ENCODE data around the gene ANKS1B. TPM values are rescaled to one million over a fixed set of nuclear protein-coding genes. Genes with fewer than 3 reads are reported as not detected.

ANKS1B gene
- total and polyA plus RNA-seq, 7 donors = 0.46 to 7.4 (median 3.6) TPM

GRCh38 chr12:99137124-99137855 is 847.4 kb downstream of the ANKS1B start:
- WGBS, 3 donors = 44 to 51% (median 49%) methylated on average over 8 of the region's 8 CpGs
- no peak for ATAC-seq

GRCh38 chr12:99136516-99136915 is 848.2 kb downstream of the ANKS1B start:
- TF ChIP-seq, protein P1, sequence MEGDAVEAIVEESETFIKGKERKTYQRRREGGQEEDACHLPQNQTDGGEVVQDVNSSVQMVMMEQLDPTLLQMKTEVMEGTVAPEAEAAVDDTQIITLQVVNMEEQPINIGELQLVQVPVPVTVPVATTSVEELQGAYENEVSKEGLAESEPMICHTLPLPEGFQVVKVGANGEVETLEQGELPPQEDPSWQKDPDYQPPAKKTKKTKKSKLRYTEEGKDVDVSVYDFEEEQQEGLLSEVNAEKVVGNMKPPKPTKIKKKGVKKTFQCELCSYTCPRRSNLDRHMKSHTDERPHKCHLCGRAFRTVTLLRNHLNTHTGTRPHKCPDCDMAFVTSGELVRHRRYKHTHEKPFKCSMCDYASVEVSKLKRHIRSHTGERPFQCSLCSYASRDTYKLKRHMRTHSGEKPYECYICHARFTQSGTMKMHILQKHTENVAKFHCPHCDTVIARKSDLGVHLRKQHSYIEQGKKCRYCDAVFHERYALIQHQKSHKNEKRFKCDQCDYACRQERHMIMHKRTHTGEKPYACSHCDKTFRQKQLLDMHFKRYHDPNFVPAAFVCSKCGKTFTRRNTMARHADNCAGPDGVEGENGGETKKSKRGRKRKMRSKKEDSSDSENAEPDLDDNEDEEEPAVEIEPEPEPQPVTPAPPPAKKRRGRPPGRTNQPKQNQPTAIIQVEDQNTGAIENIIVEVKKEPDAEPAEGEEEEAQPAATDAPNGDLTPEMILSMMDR (IDR thresholded peaks at IDR 0.05) = no peak
- ATAC-seq = no peak
- intact Hi-C loops (cut with DNase I) = no loop called here

More at GRCh38 chr12:99137124-99137855, 847.4 kb downstream of the ANKS1B start:
- TF ChIP-seq, protein P1 (IDR thresholded peaks at IDR 0.05) = no peak
- Histone ChIP-seq H3K4me1 (no peaks in the 10 kb centered on the region), H3K27ac (no peak overlapping the region), H3K9me3 (no peaks in the 10 kb centered on the region), H3K4me3 (no peak overlapping the region), H3K36me3 (ENCODE audit: insufficient read depth in 1 of 2, low read depth in 1 of 2) (no peaks in the 10 kb centered on the region), H3K27me3 (ENCODE audit: insufficient read depth in 3 of 3, low read length in 2 of 3) (no peaks in the 10 kb centered on the region)
- no peak for DNase-seq
- intact Hi-C loops (cut with DNase I) = no loop called here

DNA sequence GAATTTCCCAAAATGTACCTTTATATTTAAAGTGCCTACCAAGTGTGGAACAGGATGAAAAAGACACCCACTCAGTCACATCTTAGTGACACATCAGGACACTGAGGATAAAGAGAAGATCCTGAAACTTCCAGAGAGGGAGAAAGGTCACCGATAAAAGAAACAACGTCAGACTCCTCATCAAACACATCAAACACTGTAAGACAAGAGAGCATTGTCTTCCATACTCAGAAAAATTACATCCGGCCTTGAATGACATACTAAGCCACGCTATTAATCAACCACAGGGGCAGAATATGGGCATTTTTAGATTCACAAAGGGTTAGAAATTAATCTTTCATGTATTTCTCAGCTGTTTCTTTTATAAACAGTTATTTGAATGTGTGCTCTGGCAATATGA is 849.4 kb downstream of the ANKS1B start:
- Histone ChIP-seq H3K4me3 (no peak overlapping the region), H3K9me3 (no peaks in the 10 kb centered on the region), H3K27me3 (ENCODE audit: insufficient read depth in 3 of 3, low read length in 2 of 3) (no peaks in the 10 kb centered on the region), H3K4me1 (no peaks in the 10 kb centered on the region), H3K27ac (no peak overlapping the region), H3K36me3 (ENCODE audit: insufficient read depth in 1 of 2, low read depth in 1 of 2) (no peaks in the 10 kb centered on the region)
- ATAC-seq (no peak), DNase-seq (no peak)
- TF ChIP-seq, protein P1 (IDR thresholded peaks at IDR 0.05) = no peak
- WGBS, 3 donors = 67 to 71% (median 68%) methylated on average over 4 of the region's 4 CpGs
- intact Hi-C loops (cut with DNase I) = no loop called here

More at GRCh38 chr12:99136516-99136915, 848.2 kb downstream of the ANKS1B start:
- H3K27me3 ChIP-seq (ENCODE audit: insufficient read depth in 3 of 3, low read length in 2 of 3) = no peaks in the 10 kb centered on the region
- no peaks in the 10 kb centered on the region for H3K36me3 ChIP-seq (ENCODE audit: insufficient read depth in 1 of 2, low read depth in 1 of 2)
- no peak overlapping the region for H3K4me3 ChIP-seq
- no peaks in the 10 kb centered on the region for H3K4me1 ChIP-seq
- no peak for DNase-seq
- H3K9me3 ChIP-seq = no peaks in the 10 kb centered on the region
- H3K27ac ChIP-seq = no peak overlapping the region

GRCh38 chr12:99133401-99133800 is 851.3 kb downstream of the ANKS1B start:
- TF ChIP-seq, protein P1 (IDR thresholded peaks at IDR 0.05) = no peak
- 72 to 88% (median 84%) methylated on average over 2 of the region's 2 CpGs for WGBS, 3 donors
- intact Hi-C loops (cut with DNase I) = no loop called here

More at GRCh38 chr12:99133401-99133800, 851.3 kb downstream of the ANKS1B start:
- H3K9me3 ChIP-seq = no peaks in the 10 kb centered on the region
- H3K4me3 ChIP-seq = no peak overlapping the region
- no peaks in the 10 kb centered on the region for H3K36me3 ChIP-seq (ENCODE audit: insufficient read depth in 1 of 2, low read depth in 1 of 2)
- no peak overlapping the region for H3K27ac ChIP-seq
- no peaks in the 10 kb centered on the region for H3K4me1 ChIP-seq
- no peaks in the 10 kb centered on the region for H3K27me3 ChIP-seq (ENCODE audit: insufficient read depth in 3 of 3, low read length in 2 of 3)
- DNase-seq = no peak
- no peak for ATAC-seq
